ENCODE results near the gene GDF3.
A peak's percentile ranks its signal among the peaks of the same experiment; 100 is the strongest.
"Not testable (repeated sequence)": the region's sequence is repeated elsewhere in the genome, so short reads cannot be mapped to it uniquely, and the experiment has no call there.

GDF3 gene

GRCh38 chr12:7677432-7677888, 18.1 kb downstream of the GDF3 start:
- peak; percentile 46 for DNase-seq
- in situ Hi-C loops (cut with HindIII; ENCODE audit: low pct_ligation_motif_present, low pct_unique_long_range_greater_than_20kb, low sequenced_read_pairs) = not testable (repeated sequence)

DNA sequence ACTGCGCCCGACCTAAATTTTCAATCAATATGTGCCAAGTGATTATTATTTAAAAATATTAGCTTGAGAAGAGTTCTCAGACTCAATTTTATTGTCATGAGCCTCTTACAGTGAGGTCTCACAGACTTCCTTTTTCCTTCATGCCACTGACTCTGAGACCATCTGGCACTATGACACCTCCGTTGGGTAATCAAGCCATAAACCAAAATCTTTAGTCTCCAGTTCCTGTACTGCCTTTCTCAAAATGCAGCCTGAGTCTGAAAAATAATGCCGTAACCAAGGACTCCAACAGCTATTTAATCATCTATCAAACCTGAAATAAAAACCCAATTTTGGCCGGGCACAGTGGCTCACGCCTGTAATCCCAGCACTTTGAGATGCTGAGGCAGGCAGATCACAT, 20.1 kb downstream of the GDF3 start:
- in situ Hi-C loops (cut with HindIII; ENCODE audit: low pct_ligation_motif_present, low pct_unique_long_range_greater_than_20kb, low sequenced_read_pairs); DNase-seq: not testable (repeated sequence)

DNA sequence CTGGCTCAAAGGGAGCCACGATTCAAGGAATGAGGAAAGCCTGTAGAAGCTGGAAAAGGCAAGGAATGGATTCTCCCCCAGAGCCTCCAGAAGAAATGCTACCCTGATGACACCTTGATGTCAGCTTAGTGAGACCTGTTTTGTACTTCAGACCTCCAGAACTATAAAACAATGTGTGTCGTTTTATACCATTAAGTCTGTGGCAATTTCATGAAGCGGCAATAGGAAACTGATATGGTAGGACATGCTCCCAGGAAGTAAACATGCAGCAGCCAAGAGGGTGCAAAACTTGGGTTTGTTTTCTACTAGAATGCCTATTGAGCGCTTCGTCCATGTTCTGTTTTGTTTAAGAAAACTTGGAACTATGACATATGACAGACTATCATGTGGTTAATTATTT, 27.4 kb downstream of the GDF3 start:
- DNase-seq = no peak
- in situ Hi-C loops (cut with HindIII; ENCODE audit: low pct_ligation_motif_present, low pct_unique_long_range_greater_than_20kb, low sequenced_read_pairs) = no loop called here

- peak; percentile 31 for DNase-seq
- in situ Hi-C loops (cut with HindIII; ENCODE audit: low pct_ligation_motif_present, low pct_unique_long_range_greater_than_20kb, low sequenced_read_pairs) = no loop called here
Observed at GRCh38 chr12:7667125-7667524, 28.4 kb downstream of the GDF3 start.

GRCh38 chr12:7666595-7666994, 29.0 kb downstream of the GDF3 start:
- in situ Hi-C loops (cut with HindIII; ENCODE audit: low pct_ligation_motif_present, low pct_unique_long_range_greater_than_20kb, low sequenced_read_pairs) = no loop called here
- no peak for DNase-seq

DNA sequence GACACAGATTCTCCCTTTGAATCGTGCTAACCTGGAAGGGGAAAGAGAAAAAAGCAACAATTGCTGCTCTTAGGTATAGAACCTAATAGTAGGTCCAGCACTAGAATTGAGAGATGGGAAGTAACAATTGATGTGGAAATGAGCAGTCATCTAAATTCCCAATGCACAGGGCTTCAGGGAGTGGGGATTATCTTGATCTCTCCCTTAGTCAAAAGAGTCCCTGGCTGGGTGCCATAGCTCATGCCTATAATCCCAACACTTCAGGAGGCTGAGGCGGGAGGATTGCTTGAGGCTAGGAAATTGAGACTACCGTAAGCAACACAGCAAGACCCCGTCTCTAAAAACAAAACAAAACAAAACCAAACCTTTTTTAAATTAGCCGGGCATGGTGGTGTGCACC, 33.8 kb downstream of the GDF3 start:
- in situ Hi-C loops (cut with HindIII; ENCODE audit: low pct_ligation_motif_present, low pct_unique_long_range_greater_than_20kb, low sequenced_read_pairs) = no loop called here
- DNase-seq = no peak

- in situ Hi-C loops (cut with HindIII; ENCODE audit: low pct_ligation_motif_present, low pct_unique_long_range_greater_than_20kb, low sequenced_read_pairs) = no loop called here
- DNase-seq = no peak
Observed at GRCh38 chr12:7656121-7656520, 39.5 kb downstream of the GDF3 start.

- no peak for DNase-seq
- in situ Hi-C loops (cut with HindIII; ENCODE audit: low pct_ligation_motif_present, low pct_unique_long_range_greater_than_20kb, low sequenced_read_pairs) = no loop called here
Observed at GRCh38 chr12:7650091-7650490, 45.5 kb downstream of the GDF3 start.

DNA sequence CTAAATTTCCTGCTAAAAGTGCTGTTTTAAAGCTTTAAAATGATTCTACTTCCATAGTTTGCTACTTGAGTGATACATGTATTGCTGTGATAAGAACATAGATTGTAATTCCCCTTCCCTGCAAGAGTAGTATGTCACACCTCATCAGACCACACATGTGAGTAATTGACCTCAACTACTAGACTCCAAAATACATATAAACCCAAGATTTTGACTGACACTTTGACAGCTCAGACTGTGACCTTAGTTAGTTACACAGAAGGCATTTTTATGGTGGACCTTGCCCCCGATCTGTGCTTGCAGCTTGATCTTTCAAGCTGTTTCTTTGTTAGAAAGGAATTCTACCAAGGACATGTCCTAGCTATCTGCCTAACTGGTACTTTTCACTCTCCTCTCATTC, 48.5 kb downstream of the GDF3 start:
- no peak for DNase-seq
- in situ Hi-C loops (cut with HindIII; ENCODE audit: low pct_ligation_motif_present, low pct_unique_long_range_greater_than_20kb, low sequenced_read_pairs) = no loop called here

GRCh38 chr12:7646178-7646475, 49.4 kb downstream of the GDF3 start:
- no peak for DNase-seq
- in situ Hi-C loops (cut with HindIII; ENCODE audit: low pct_ligation_motif_present, low pct_unique_long_range_greater_than_20kb, low sequenced_read_pairs) = no loop called here

- in situ Hi-C loops (cut with HindIII; ENCODE audit: low pct_ligation_motif_present, low pct_unique_long_range_greater_than_20kb, low sequenced_read_pairs) = no loop called here
- DNase-seq = peak; percentile 57
Observed at GRCh38 chr12:7645395-7646177, 50.0 kb downstream of the GDF3 start.

GRCh38 chr12:7642876-7643309, 52.7 kb downstream of the GDF3 start:
- in situ Hi-C loops (cut with HindIII; ENCODE audit: low pct_ligation_motif_present, low pct_unique_long_range_greater_than_20kb, low sequenced_read_pairs) = no loop called here
- DNase-seq = peak; percentile 53

GRCh38 chr12:7642287-7642686, 53.3 kb downstream of the GDF3 start:
- in situ Hi-C loops (cut with HindIII; ENCODE audit: low pct_ligation_motif_present, low pct_unique_long_range_greater_than_20kb, low sequenced_read_pairs) = no loop called here
- DNase-seq = no peak

- in situ Hi-C loops (cut with HindIII; ENCODE audit: low pct_ligation_motif_present, low pct_unique_long_range_greater_than_20kb, low sequenced_read_pairs); DNase-seq: not testable (repeated sequence)
Observed at GRCh38 chr12:7640123-7640995, 55.2 kb downstream of the GDF3 start.

Measured in ACHN (cell line).